ENCODE data around the gene CD99.

GRCh38 chrX:2769615-2770014, 78.5 kb downstream of the CD99 start:
- TF ChIP-seq CTCF (IDR thresholded peaks at IDR 0.05; ENCODE audit: low read depth, low read length) = no peak
- no peak for TF ChIP-seq EZH2phosphoT487 (IDR thresholded peaks at IDR 0.05; ENCODE audit: low read depth)

All from OCI-LY3 (cell line).